SH-SY5Y (cell line): ENCODE results near the gene AFF2.

Experiments
- GATA2 ChIP-seq: IDR thresholded peaks from 2 replicates; pipeline ENCODE4 v1.6.1; 2011; ENCODE audit warnings: mild to moderate bottlenecking, low read depth, low read length
- GATA3 ChIP-seq: IDR thresholded peaks from 2 replicates; pipeline ENCODE4 v1.6.1; 2011; ENCODE audit warnings: low read depth, mild to moderate bottlenecking, low read length, moderate library complexity

Gene AFF2

GRCh38 chrX:148940411-148940996 is 440.1 kb downstream of the AFF2 start:
- TF ChIP-seq GATA2 (no peak), GATA3 (no peak)

- TF ChIP-seq GATA3 = no peak
- TF ChIP-seq GATA2 = no peak
These were observed 442.3 kb downstream of the AFF2 start for GRCh38 chrX:148942754-148943153.

DNA sequence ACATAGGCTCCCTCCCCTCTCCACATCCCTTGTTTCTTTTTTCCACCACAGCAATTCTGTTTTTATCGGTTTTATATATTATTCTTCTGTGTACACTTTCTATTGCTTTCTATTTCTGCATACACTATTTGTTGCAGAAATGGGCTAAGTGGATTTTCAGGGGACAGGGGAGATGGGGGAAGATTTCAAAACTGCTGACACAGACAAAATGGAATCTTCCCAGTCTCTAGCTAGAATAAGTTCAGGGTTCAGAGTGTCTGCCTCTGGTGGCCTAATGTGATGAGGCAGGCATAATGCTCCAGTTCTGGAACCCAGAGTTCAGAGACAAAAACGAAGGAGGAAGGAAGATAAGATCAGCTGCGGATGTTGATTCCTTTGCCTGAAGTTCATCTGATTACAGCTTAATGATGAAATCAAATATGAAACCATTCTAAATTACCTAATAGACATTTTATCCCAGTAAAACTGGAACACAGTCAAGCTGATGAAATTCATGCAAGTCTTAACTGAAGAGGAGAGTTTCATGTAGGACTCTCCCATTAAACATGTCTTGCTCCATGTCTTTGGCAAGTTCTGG is 447.1 kb downstream of the AFF2 start:
- TF ChIP-seq GATA3 = no peak
- no peak for TF ChIP-seq GATA2

DNA sequence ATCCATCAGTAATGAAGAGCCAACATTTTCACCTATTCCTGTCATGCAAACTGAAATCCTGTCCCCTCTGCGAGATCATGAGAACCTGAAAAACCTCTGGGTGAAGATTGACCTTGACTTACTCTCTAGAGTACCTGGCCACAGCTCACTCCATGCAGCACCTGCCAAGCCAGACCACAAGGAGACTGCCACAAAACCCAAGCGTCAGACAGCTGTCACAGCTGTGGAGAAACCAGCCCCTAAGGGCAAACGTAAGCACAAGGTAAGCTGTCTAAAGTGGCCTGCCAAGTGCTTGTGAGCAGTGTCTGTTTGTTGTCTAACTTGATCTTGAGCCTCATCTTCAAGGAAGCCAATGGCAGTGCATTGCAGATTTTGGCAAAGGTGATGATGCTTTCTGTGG is 455.9 kb downstream of the AFF2 start:
- no peak for TF ChIP-seq GATA3

- TF ChIP-seq GATA2 = no peak
- TF ChIP-seq GATA3 = no peak
These were observed 458.5 kb downstream of the AFF2 start for GRCh38 chrX:148958901-148959300.

GRCh38 chrX:148960060-148960459 is 459.6 kb downstream of the AFF2 start:
- TF ChIP-seq GATA2 = no peak
- TF ChIP-seq GATA3 = no peak

DNA sequence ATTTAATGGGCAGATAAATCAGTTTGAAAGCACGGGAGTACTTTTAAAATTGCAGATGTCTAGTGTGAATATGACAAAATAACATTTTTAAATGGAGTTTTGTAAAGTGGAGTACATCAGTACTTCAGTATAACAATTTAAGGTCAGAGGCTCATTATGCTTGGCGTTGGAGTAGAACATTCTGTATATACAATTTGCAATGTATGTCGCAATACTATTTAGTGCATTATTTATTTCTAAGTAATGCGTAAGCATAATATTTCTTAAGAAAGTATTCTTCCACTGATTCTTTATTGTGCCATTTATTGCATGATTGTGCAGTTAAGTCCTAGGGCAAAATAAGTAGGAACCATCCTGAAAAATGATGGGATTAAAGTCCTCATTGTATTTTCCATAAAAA is 461.6 kb downstream of the AFF2 start:
- TF ChIP-seq GATA3 (no peak), GATA2 (no peak)

DNA sequence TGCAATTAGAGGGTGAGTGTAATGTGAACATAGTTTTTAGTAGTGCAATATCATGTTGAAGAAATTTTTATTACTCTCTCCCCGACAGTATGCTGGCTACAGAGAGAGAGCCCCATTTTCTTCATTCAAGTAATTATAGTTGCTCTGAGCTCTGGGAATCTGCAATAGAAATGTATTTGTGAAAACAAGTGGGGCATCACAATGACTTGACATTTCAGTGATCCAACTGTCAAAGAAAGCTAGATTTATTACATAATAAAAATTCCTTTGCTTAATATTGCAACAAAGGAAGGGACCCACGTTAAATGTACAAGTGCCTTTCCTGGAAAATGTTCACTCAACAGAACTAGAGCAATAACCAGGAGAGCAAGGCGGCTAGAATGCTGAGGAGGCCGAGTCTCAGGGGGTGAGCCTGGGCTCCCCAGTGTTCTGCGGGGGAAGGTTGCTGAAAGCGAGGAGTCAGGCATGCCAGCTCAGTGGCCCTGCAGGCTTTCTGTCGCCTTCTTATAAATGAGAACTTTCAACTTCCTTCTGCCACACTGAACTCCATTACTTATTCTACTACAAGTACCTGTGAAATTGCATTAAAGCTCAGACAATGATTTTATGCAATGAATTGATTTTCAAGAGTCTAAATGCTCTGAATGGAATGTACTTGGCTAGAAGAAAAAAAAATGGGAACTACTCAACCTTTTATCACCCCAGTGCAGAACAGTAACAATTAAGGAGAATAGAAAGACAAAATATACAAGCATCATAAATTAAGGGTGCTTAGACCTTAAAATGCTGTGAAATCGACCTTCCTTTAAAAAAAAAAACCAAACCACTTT is 476.4 kb downstream of the AFF2 start:
- TF ChIP-seq GATA2 (no peak), GATA3 (no peak)

GRCh38 chrX:148979786-148980185 is 479.4 kb downstream of the AFF2 start:
- TF ChIP-seq GATA3 (no peak), GATA2 (no peak)

GRCh38 chrX:148984238-148984637 is 483.8 kb downstream of the AFF2 start:
- TF ChIP-seq GATA3 = no peak

- TF ChIP-seq GATA2 = no peak
- no peak for TF ChIP-seq GATA3
These were observed 491.1 kb downstream of the AFF2 start for GRCh38 chrX:148991502-148991901.

GRCh38 chrX:148995661-148996060 is 495.2 kb downstream of the AFF2 start:
- TF ChIP-seq GATA2 = no peak

- TF ChIP-seq GATA2 = no peak
- no peak for TF ChIP-seq GATA3
These were observed 501.9 kb downstream of the AFF2 start for GRCh38 chrX:149002320-149002719.

DNA sequence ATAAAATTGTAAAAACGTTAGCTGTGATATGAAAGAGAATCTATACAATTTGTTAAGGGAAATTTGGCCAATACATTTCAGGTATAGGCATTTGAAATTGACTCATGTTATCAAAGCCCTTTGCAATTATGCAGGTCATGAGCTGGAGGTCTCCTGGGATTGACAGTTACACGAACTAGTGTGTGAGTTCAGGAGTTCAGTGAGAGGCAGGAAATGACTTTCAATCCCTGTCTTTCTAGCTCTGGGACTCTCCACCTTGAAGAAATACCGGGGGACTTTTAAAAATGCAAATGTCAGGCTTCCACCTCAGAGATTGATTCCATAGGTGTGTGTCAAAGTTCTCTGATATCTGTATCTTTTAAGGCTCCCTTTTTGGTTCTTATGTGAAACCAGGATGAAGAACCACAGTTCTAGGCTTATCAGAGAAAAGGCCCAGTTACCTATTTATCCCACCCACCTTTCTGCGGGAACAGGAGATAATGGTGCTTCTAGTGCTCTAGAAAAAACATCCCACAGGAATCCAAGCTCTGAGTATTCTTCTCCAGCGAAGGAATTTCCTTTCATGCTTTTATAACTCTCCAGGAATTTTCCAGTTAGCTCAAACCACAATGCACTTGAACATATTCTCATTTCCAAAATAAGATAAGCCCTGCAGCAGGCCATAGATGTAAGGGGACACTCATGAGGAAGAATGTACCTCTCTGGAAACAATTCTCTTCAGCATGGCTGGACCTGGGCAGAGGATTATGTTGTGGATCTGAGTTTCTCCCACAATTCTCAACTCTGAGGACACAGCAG is 503.6 kb downstream of the AFF2 start:
- TF ChIP-seq GATA2 (no peak), GATA3 (no peak)

DNA sequence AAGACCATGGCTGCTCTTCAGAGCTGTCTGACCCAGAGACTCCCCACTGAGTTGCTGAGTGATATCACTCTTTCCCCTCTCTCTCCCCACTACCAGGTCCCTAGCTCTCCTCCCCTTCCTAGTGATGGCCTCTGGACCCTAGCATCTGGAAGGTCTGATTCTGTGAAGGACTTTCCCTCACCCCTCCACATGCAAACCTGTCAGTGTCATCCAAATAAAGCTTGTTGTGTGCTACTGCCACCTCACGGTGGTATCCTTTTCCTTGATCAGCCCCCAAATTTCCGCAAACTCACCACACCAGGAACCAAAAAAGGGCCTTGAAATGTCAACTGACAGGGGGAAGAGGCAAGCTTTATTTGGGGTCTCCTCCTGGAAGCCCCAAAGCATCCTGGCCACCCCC is 504.5 kb downstream of the AFF2 start:
- TF ChIP-seq GATA2 = no peak
- no peak for TF ChIP-seq GATA3
